CD4-positive, alpha-beta T cell treated with Interleukin-6 at 100 ng/mL for 8 hours (primary cell): ENCODE measurements around the gene CEP152.
A peak's percentile ranks its signal among the peaks of the same experiment; 100 is the strongest.
"Not testable (repeated sequence)": the region's sequence is repeated elsewhere in the genome, so short reads cannot be mapped to it uniquely, and the experiment has no call there.

Experiments
- DNase-seq: peaks from one replicate; pipeline ENCODE4 v3.0.0-alpha.2; 2020; ENCODE audit warnings: mixed read lengths, low spot score

The CEP152 gene

DNA sequence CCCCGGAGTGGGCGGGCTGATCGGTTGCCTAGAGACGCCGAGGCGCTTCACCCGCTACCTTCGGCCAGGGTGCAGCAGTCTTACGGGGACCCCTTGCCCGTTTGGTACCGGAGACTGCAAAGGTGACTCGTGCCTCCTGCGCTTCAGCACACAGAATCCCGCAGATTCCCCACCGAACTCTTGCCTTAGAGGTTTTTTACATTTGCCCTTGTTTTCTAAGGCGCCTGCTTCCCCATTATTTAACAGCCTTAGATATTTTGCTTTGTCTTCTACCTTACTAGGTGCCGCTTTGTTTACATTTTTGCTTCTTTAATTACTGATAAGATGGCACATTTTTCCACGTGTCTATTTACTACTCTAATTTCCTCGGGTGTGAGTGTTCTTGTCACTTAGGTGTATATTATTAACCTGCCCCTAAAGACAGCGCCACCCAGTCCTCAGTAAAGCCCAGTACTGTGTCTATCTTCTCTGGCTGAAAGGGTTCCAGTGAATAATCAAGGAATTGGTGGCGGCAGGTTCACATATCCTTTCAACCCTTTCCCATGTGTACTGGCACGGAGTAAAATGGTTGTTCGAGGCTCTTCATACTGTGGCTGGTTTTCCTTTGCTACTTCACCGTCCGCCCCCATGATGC, 573 bp upstream of the CEP152 start:
- no peak for DNase-seq

DNA sequence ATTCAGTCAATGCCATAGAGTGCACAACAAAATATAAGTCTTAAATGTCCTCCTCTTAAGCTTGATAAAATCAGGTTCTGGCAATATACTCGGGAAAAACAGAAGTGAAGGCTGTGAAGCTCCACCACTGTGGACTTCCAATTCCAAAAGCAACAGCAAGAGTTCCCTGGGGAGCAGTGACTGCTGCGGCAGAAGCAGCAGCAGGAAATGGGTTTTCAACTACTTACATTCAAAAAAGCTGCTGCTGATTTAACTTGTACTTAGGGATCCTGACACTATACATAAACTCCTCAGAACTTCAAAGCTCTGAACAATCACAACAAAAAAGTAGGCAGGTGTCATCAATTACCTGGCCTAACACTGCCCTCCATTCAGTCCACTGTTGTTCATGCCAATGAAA, 4.7 kb downstream of the CEP152 start:
- DNase-seq, result no peak

DNA sequence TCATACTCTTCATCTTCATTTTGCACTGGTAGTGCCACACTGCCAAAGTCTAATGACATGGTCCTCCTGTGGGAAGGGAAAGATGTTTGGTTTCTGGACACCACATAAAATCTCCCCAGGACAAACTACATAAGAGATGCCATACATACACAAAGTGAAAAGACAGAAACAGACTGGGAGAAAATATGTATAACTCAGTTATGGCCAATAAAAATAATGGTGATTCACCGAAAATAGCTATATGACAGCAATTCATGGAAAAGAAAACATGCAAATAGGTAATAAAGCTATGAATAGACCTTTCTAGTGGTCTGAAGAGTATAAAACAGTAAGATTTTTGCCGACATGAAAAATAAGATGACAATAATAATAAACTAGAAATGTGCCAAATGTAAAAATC, 5.3 kb downstream of the CEP152 start:
- DNase-seq, result no peak

DNA sequence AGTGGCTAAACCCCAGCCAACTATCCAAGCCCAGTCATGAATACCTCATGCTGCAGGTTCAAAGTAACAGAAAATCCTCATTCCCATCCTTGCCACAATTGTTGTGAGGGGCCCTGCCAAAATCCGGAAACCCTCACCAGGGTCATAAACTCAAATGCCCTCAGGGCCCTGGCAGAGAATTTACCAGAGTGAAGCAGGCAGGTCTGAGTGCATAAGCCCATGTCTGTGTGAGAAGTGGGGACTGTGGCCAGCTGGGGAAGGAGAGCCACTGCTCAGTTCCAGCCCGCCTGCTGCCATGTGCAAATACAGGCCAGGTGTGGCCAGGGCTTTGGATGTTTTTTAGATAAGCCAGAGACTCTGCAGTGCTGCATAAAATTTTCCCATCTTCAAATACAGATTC, 7.0 kb downstream of the CEP152 start:
- no peak for DNase-seq

DNA sequence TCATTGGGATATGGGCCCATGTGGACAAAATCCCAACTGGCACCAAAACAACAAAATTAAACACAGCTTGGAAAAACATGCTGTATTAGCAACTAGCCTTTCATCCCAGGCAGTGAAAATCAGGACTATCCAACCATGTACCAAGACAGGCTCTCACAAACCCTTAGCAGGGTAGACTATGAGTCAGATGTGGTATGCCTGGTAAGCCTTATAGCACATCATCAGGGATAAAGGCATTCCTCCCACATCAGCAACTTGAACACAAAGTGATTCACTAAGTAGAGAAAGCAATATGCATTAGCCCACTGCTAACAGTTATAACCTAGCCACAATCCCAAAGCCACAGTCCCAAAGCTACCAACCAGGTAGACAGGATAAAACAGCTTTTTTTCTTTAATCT, 8.0 kb downstream of the CEP152 start:
- DNase-seq, result no peak

DNA sequence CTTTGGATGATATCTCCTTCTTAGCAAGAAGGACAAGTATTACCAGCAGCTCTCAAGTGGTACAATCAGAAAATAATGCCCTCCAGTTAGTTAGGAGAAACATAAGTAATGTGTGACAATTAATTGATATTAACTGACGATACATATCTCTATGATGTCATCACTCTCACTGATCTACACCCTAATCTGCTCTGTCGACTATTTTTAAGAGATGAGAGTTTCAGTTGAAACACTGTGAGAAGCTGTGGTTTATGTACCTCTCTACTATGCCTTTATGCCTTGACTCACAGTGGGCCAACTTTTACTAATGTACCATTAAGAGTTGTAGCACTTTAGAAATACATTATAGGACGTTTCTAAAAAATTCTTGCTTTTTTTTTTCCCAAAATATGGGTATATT, 8.6 kb downstream of the CEP152 start:
- DNase-seq, result no peak

DNA sequence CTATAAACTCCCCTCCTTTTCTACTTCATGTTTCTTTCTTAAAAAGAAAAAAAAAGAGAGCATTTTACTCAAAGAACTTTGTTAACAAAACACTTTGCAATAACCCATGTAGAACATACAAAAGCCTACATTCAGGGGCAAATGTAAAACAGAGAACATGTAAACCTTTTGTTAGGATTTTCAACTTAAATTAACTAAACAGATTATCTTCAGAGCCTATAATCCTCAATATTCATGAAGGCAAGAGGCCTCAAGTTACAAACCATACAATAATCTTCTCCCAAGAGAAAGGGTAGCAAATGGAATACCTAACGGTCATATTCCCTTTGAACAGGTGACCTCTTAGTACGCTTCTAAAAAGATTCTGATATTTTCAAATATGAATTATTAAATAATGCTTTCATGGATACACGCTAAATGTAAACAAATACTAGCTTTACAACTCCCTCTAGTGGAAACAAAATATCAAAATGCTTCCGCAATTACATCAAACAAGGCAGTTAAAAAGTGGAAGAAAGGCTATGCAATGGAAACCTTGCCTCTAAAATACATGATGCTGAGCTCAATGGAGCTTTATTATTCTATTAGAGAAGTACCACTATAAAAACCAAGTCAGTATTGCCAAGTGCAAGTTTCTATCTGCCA, 9.9 kb downstream of the CEP152 start:
- DNase-seq, result no peak

DNA sequence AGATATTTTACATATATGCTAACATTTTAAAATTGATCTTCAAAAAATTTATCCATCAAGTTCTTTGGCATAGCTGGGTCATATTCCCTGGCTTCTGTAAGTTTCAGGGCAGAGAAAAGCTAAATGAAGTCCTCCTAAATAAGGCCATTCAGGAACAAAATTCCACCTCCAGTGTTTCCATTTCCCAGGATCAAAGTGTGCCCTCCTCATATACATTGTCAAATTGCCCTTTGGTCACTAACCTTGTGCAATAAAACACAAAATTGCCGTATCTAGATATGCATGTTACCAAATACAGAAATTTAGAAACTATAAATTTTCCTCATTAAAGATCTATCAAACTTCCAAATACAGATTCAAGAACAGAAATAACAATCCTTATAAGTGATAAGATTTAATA, 10.6 kb downstream of the CEP152 start:
- no peak for DNase-seq

DNA sequence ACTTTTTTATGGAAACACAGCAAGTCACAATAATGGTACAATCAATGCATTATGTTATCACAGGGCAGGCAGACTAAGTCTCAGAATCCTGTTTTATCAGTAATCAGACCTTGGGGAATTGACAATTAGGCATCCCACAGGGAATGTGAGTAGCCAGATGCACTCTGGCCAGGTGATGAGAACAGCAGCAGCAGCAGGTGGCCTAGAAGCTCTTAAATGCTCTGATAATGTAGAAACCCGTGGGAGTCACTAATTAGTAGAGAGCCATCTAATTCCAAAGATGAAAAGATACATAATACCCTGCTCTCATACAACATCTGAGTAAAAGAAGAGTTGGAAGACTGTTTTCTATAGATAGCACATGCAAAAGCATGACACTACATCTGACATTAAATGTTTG, 12.6 kb downstream of the CEP152 start:
- DNase-seq, result no peak

DNA sequence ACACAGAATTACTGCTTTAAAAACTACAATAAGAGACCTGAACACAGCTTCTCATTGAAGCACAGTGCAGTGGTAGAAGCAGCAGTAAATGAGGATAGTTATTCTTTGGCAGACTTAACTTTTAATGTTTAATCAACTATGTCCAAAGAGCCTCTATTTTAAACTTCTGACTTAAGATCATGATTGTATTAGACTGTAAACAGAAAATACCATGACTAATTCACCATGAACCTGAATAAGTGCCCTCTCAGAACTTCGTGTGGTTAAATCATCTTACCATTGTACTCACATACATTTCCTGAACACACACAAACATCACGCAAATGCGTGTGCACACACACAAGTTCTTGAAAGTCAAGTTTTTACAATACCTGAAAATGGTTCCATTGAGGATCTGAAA, 13.9 kb downstream of the CEP152 start:
- DNase-seq, result peak; percentile 2

DNA sequence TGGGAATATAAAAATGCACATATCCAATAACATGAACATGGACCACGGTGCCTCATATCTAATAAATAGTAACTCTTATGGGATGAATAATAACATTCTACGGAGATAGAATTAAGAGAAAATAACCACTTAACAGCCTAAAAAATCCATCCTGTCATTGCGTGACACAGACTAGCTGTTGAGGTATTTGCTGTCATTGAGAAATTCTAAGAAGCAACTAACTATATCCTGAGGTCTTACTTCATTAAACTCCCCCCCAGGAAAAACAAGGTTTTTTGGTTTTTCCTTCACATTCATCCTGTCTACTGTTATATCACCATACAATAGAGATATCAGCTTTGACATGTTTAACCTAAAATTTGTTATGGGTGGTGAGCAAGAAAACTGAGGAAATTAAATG, 14.3 kb downstream of the CEP152 start:
- no peak for DNase-seq

DNA sequence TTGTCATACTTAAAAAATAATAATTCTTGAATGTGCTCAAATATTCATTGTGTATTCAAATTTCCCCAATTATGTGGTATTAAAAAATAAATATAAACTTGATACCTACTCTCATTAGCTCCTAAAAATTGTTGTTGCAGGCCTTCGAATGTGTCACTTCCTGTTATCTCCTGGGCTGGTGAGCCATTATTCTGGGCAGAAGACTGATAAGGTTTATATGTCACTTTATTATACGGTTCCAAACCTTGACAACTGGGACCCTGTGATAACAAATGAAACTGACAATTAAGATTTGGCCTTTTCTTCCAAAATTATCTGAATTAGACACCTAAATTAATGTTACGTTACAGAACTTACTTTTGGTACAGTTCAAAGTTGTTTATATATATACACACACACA, 15.0 kb downstream of the CEP152 start:
- DNase-seq, result no peak

DNA sequence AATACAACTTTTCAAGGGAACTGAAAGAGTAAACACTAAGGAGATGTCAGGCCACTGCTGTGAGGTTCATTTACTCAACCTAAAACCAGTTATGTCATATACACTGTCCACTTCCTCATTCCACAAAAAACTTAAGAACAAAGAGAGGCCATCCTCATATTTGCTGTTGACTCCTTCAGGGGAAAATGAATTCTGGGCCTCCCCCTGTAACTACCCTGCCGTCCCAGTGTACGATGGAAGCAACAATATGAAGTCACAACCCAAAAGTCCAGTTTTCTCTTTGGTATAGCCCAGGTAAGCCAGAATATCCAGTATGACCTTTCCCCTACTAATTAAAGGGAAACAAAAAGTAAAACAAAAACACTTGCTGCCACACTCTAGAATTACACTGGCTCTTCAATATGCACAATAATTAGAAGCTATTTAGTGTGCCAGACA, 16.2 kb downstream of the CEP152 start:
- DNase-seq, result no peak

DNA sequence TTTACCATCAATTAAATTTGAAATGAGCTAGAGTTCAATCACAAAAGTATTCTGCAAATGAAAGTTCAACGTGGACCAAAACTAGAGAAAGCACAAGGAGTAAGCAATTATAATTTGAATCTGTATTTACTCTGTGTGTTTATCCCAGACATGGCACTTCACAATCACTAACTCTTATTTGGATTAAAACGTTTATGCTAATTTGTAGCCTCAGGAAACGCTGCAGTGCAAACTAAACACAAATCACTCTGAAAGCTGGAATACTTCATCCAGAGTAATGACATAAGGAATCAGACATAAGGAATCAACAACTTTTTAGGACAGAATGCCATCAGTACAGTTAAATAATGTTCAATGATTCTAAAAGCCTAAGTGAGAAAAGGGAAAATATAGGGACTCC, 18.5 kb downstream of the CEP152 start:
- no peak for DNase-seq

DNA sequence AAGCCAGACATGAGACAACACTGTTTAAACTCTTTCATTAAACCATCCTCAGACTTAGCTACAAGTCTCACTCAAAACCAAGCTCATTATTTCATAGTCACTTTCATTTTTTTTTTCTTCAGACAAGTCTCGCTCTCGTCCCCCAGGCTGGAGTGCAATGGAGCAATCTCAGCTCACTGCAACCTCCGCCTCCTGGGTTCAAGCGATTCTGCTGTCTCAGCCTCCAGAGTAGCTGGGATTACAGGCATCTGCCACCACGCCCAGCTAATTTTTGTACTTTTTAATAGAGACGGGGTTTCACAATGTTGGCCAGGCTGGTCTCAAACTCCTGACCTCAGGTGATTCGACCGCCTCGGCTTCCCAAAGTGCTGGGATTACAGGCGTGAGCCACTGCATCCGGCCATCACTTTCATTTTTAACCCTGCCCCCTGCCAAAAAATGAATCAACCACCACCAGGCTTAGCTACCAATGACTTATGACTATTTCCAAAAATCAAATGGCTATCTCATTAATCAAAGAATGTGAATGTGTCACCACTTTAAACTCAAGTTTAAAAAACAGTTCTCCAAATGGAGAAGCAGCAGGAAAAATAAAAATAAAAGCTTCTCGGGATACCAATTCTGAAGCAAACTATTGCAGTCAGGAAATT, 20.3 kb downstream of the CEP152 start:
- DNase-seq, result not testable (repeated sequence)

DNA sequence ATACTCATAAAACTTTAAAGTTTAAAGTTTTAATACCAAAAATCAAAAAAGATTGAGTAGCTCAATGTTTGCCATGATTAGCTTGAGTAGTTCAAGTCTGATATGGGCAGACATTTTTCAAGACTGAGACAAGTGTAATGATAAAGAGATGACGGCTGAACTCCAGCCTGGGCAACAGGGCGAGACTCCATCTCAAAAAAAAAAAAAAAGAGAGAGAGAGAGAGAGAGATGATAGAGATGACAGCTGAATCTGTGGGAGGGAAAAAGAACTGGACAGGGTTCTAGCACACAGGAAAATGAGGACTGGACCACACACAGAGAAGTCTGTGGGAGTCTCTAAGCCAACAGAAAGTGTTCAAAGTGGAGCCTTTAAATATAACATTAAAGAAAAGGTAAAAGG, 25.2 kb downstream of the CEP152 start:
- DNase-seq, result no peak

DNA sequence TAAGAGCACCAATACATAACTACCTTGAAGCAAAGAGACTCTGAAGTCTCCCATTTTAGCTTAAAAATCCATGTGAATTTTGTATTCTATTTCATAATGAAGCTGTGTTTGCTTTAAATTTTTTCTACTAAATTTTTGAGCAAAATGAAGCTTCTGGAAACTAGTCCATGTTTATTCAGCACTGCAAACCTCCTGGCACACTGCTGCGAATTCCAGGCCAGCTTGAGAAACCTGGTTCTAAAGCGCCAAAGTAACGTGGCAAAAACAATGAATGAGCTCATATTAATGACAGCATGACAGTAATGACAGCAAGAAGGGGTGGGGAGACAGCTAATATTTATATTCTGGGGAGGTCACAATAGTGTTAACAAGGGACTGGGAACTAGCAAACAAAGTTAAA, 25.7 kb downstream of the CEP152 start:
- no peak for DNase-seq

DNA sequence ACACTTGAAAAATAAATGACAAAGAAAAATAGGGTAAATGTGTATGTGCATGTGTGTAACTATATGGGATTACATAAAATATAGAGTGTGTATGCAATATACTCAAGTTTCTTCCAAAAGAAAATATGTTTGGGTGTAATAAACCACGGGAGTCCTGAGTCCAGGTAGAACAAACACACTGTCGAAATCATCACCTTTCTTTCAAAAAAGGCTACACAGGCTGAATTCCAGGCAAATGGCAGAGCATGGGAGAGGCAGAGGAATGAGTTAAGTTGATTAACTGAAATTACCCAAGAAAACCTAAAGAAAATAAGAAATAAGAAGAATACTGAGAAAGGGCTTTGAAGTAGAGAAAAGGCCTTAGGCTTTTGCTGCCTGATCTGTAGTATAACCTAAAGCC, 26.1 kb downstream of the CEP152 start:
- no peak for DNase-seq

DNA sequence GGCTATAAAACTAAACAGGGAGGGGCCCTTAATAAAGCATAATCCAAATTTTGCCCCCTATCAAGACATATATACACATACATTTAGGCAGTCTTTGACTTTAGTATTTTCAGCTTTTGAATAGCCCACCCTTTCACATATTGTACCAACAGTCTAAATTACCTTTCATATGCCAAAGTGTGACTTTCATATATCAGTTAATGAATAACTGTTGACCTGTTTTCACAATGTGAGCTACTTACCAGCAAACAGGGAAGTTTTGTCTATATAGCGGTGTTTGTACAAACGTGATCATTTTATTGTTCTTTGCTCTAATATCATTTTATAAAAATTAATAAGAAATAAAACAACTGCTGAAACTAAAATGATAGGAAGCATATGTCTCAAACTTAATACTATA, 28.0 kb downstream of the CEP152 start:
- DNase-seq, result no peak

DNA sequence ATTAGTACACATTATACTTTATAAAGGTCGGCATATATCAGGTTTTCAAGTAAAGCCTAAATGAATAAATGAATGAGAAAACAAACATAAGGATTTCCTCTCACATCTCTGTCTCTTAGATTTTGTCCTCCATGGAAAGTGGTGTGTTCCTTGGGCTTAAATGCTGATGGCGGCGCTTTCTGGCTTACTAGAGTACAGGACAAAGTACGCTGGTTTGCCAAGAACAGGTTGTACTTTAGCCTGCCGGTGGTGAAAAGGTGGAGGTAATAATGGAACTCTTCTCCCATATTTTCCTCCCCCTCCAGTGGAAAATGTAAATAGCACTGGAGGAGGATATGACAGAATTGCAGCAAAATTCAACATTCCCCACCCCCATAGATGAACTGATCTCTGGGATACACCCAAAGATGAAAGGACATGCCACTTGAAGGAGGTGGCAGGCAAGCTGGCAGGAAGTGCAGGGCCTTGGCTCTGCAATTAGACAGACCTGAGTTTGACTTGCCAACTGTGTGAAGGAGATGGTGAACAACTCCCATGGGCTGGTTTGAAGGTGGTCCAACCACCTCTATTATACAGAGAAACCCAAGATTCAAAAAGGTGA, 29.3 kb downstream of the CEP152 start:
- no peak for DNase-seq

DNA sequence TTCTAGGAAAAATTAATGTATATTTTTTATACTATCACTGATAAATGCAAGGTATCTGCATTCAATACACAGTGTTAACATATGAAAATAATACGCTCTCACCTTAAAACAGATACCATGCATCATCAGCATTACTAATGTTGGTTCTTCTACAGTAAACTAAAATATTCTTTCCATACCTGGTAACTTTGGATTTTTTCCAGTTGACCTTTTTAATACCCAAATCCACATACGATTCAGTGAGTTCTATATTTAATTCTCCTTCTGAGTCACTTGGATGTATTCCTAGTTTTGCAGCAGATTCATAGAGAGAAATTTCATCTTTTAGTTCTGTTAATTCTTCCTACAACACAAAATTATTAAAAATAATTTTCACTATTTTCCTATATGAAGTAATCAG, 29.9 kb downstream of the CEP152 start:
- no peak for DNase-seq

DNA sequence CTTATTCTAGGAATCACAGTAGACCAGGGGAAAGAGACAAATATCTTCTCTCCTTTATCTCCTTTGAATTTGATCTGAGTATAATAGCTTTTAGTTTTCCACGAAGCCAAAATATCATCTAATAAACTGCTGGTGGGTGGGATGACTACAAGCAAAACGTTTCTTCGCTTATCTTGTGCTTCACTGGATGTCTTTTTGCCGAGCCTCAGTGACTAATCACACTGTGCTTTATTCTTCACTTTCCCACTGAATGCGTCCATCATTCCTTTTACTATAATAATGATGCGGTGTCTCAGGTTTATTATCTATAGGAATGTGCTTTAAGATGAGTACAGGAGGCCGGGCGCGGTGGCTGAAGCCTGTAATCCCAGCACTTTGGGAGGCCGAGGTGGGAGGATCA, 32.5 kb downstream of the CEP152 start:
- no peak for DNase-seq

DNA sequence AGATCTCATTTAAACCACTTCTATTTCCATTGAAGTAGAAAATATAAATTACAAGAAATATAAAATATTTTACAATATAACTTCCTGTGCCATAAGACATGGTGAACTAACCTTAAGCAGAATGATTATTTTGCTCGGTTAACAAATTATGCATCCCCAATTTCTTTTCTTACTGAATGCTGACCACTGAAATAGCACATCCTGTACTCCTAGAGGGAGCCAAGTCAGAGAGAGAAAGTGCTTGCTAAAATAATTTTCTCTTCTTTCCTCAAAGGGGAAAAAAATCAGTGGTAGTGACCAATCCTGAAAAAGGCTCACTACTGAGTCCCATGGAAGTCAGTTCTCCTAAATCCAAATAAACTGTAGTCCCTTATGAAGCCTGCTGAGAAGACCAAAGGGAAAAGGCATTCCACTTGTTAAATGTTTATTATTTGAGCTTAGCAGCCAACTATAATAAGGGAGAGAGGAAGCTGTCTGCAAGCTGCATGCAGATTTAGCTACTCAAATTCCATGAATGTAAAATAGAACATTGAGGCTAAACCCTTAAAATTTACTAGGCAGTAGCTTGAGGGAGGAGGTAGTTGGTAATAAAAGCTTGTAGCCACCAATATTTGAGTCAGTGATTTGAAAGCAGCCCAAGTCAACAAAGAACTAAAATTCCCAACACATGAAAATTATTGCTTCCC, 33.1 kb downstream of the CEP152 start:
- no peak for DNase-seq
